ENCODE results near the gene ATAD3B. TPM values are rescaled to one million over a fixed set of nuclear protein-coding genes. Genes with fewer than 3 reads are reported as not detected.
"Not testable (repeated sequence)": the region's sequence is repeated elsewhere in the genome, so short reads cannot be mapped to it uniquely, and the experiment has no call there.

The ATAD3B gene
- total RNA-seq, 1 donor from 2014 or later = 31.4 TPM

- no peak for TF ChIP-seq CTCF (IDR thresholded peaks at IDR 0.05; ENCODE audit: insufficient read depth, low read length, poor library complexity, severe bottlenecking)
- no peak for DNase-seq (ENCODE audit: low read depth)
- Histone ChIP-seq H3K36me3 (ENCODE audit: control insufficient read depth, insufficient read depth, low read length) (no peaks in the 10 kb centered on the region), H3K27me3 (ENCODE audit: control insufficient read depth, insufficient read depth, low read length) (no peaks in the 10 kb centered on the region), H3K4me3 (ENCODE audit: low read depth, low read length) (no peak within 1 kb of the TSS)
Observed at GRCh38 chr1:1449099-1449739, 22.3 kb upstream of the ATAD3B start, which contains the start of gene ATAD3C. Gene ATAD3C, plus strand, starts transcription at chr1:1449689. Its CDS starts 995 bp downstream, at chr1:1450684.

DNA sequence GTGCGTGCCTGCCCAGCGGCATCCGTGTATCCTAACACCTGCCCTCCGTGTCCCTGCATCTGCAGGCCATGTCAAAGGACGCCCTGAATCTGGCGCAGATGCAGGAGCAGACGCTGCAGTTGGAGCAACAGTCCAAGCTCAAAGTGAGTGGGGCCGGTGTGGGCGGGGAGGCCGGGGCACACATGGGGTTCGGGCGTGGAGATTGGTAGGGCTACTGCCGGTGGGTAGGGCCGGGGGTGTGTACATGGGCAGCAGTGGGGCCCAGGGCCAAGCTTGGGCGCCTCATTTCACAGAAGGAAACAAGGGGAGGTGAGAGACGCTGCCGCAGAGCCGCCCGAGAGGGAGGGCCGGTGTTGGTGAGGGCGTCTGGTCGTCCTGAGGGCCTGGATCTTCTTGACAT lies 20.9 kb upstream of the ATAD3B start:
- DNase-seq (ENCODE audit: low read depth); H3K4me3 ChIP-seq (ENCODE audit: low read depth, low read length); H3K36me3 ChIP-seq (ENCODE audit: control insufficient read depth, insufficient read depth, low read length); H3K27me3 ChIP-seq (ENCODE audit: control insufficient read depth, insufficient read depth, low read length): not testable (repeated sequence)

DNA sequence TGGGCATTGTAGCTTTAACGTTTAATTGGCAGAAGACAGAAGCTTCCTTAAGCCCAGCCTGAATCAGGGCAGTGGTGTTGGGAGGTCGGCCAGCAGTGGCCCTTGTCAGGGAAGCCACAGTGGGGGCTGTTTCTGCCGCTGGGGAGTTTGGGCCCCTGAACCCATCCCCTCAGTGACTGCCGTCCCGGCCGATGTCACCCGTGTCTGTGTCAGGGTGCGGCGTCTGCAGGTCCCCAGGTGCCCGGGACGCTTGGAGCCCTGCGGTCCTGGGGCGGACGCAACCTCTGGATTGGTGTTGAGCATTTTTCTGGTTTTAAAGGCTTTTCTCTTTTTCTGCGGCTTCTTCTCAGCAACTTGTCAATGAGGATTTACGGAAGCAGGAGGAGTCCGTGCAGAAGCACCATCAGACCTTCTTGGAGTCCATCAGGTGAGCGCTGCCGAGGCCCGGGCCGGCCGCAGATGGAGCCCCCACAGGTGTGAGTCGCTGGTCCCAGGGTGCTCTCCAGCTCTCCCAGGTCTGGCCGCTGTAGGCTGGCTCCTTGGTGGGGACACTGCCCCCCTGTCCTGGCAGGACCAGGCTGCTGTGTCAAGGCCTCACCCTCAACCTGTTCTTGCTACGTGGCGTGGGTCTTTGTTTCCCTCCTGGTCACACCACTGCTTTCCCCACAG lies 19.7 kb upstream of the ATAD3B start:
- no peak for TF ChIP-seq CTCF (IDR thresholded peaks at IDR 0.05; ENCODE audit: insufficient read depth, low read length, poor library complexity, severe bottlenecking)
- H3K4me3 ChIP-seq (ENCODE audit: low read depth, low read length) = no peak overlapping the region
- H3K36me3 ChIP-seq (ENCODE audit: control insufficient read depth, insufficient read depth, low read length) = no peaks in the 10 kb centered on the region
- H3K27me3 ChIP-seq (ENCODE audit: control insufficient read depth, insufficient read depth, low read length) = no peaks in the 10 kb centered on the region
- DNase-seq (ENCODE audit: low read depth) = no peak

GRCh38 chr1:1452365-1452739 lies 19.2 kb upstream of the ATAD3B start:
- H3K36me3 ChIP-seq (ENCODE audit: control insufficient read depth, insufficient read depth, low read length); DNase-seq (ENCODE audit: low read depth); H3K4me3 ChIP-seq (ENCODE audit: low read depth, low read length); H3K27me3 ChIP-seq (ENCODE audit: control insufficient read depth, insufficient read depth, low read length): not testable (repeated sequence)

DNA sequence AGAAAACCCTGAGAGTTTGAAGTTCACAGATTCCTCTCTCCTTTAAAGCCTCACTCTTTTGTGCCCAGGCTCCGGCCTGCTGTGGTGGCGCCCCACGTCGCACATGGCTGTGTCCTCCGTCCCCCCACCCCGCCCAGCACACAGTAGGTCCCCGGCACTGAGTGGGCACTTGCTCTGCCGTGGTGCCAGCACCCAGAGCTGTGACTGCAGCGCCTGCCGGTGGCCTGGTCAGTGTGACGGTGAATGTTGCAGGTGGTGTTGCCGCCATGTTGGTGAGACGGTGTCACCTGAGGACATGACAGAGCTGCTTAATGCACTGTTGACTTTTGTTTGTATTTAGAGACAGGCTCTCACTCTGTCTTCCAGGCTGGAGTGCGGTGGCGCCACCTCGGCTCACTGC lies 18.7 kb upstream of the ATAD3B start:
- H3K27me3 ChIP-seq (ENCODE audit: control insufficient read depth, insufficient read depth, low read length) = no peaks in the 10 kb centered on the region
- no peaks in the 10 kb centered on the region for H3K36me3 ChIP-seq (ENCODE audit: control insufficient read depth, insufficient read depth, low read length)
- no peak for TF ChIP-seq CTCF (IDR thresholded peaks at IDR 0.05; ENCODE audit: insufficient read depth, low read length, poor library complexity, severe bottlenecking)
- DNase-seq (ENCODE audit: low read depth) = no peak
- no peak overlapping the region for H3K4me3 ChIP-seq (ENCODE audit: low read depth, low read length)

GRCh38 chr1:1454286-1455056 lies 17.1 kb upstream of the ATAD3B start:
- not testable (repeated sequence) for H3K27me3 ChIP-seq (ENCODE audit: control insufficient read depth, insufficient read depth, low read length); DNase-seq (ENCODE audit: low read depth); H3K4me3 ChIP-seq (ENCODE audit: low read depth, low read length); H3K36me3 ChIP-seq (ENCODE audit: control insufficient read depth, insufficient read depth, low read length)

DNA sequence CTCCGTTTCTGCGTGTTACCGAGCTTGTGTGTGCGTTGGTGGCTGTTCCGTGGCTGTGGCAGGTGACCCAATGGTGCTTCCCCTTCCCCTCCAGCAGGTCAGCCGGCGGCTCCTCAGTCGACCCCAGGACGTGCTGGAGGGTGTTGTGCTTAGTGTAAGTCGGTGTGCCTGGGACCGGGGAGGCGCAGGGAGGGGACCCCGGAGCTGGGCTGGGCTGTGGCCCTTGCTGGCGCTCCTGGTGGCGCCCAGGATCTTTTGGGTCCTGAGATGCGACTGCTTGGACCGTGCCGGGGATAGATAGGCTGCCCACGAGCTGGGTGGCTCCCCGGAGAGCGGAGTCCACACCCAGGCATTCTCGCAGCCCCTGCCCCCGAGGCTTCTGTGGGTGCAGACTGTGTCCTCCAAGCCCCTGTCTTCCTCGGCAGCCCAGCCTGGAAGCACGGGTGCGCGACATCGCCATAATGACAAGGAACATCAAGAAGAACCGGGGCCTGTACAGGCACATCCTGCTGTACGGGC lies 16.1 kb upstream of the ATAD3B start:
- Histone ChIP-seq H3K27me3 (ENCODE audit: control insufficient read depth, insufficient read depth, low read length) (no peaks in the 10 kb centered on the region), H3K4me3 (ENCODE audit: low read depth, low read length) (no peak overlapping the region), H3K36me3 (ENCODE audit: control insufficient read depth, insufficient read depth, low read length) (no peaks in the 10 kb centered on the region)
- TF ChIP-seq CTCF (IDR thresholded peaks at IDR 0.05; ENCODE audit: insufficient read depth, low read length, poor library complexity, severe bottlenecking) = no peak
- no peak for DNase-seq (ENCODE audit: low read depth)

DNA sequence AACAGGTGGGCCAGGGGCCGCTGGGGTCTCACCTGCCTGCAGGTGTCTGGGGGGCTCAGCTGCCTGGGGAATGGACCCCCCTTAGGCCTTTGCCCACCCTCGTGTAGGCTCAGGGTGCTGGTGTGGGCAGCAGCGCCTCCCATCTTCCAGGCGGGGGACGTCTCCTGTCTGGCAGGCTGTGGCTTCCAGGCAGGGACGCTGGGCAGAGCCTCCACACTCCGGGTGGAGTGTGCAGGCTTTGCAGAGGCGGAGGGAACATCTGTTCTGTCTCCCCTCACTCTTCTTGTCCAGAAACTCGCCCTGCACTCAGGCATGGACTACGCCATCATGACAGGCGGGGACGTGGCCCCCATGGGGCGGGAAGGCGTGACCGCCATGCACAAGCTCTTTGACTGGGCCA lies 15.6 kb upstream of the ATAD3B start:
- H3K27me3 ChIP-seq (ENCODE audit: control insufficient read depth, insufficient read depth, low read length); H3K36me3 ChIP-seq (ENCODE audit: control insufficient read depth, insufficient read depth, low read length); H3K4me3 ChIP-seq (ENCODE audit: low read depth, low read length); DNase-seq (ENCODE audit: low read depth): not testable (repeated sequence)

GRCh38 chr1:1456683-1457255 lies 14.8 kb upstream of the ATAD3B start:
- H3K27me3 ChIP-seq (ENCODE audit: control insufficient read depth, insufficient read depth, low read length); H3K4me3 ChIP-seq (ENCODE audit: low read depth, low read length); H3K36me3 ChIP-seq (ENCODE audit: control insufficient read depth, insufficient read depth, low read length); DNase-seq (ENCODE audit: low read depth): not testable (repeated sequence)

DNA sequence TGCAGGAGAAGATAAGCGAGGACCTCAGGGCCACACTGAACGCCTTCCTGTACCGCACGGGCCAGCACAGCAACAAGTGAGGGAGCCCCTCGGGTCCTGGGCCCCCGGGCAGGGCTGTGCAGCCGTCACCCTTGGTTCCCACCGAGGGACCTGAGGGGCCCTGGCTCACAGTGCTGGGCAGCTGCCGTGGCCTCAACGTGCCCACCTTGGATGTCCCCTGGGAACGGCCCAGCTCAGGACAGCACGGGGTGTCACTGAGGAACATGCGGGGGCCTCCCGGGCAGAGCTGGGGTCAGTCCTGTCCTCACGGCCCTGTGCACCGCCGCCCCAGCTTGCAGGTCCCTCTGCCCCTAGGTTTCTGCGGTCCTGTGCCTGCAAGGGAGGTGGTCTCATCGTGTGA lies 12.4 kb upstream of the ATAD3B start:
- H3K36me3 ChIP-seq (ENCODE audit: control insufficient read depth, insufficient read depth, low read length); DNase-seq (ENCODE audit: low read depth); H3K27me3 ChIP-seq (ENCODE audit: control insufficient read depth, insufficient read depth, low read length): not testable (repeated sequence)

More for the DNA sequence above, 12.4 kb upstream of the ATAD3B start:
- H3K4me3 ChIP-seq (ENCODE audit: low read depth, low read length) = not testable (repeated sequence)

Measured in kidney epithelial cell (primary cell).